CD4-positive, alpha-beta T cell treated with Interferon alpha-2 for 1 hour (primary cell): ENCODE results near the gene IL20RA.
"Not testable (repeated sequence)": the region's sequence is repeated elsewhere in the genome, so short reads cannot be mapped to it uniquely, and the experiment has no call there.

ENCODE experiments used
- DNase-seq, 2 donors: peaks; one replicate each; pipeline ENCODE4 v3.0.0-alpha.2; 2020 to 2022

The IL20RA gene

GRCh38 chr6:136968837-136969236 is 75.9 kb downstream of the IL20RA start:
- no peak for DNase-seq

- peak; percentile 48 to 63 for DNase-seq
Observed at GRCh38 chr6:136967876-136968752, 76.7 kb downstream of the IL20RA start.

- DNase-seq = no peak
Observed at GRCh38 chr6:136964398-136964797, 80.4 kb downstream of the IL20RA start.

- DNase-seq = no peak
Observed at GRCh38 chr6:136963259-136963658, 81.5 kb downstream of the IL20RA start.

GRCh38 chr6:136962661-136963060 is 82.1 kb downstream of the IL20RA start:
- no peak for DNase-seq

GRCh38 chr6:136961848-136962247 is 82.9 kb downstream of the IL20RA start:
- no peak for DNase-seq

- DNase-seq = no peak
Observed at GRCh38 chr6:136960781-136961180, 84.0 kb downstream of the IL20RA start.

GRCh38 chr6:136959935-136960334 is 84.8 kb downstream of the IL20RA start:
- DNase-seq = not testable (repeated sequence)

- DNase-seq = no peak
Observed at GRCh38 chr6:136959471-136959891, 85.3 kb downstream of the IL20RA start.

GRCh38 chr6:136958168-136958567 is 86.6 kb downstream of the IL20RA start:
- no peak for DNase-seq

GRCh38 chr6:136956590-136957544 is 87.9 kb downstream of the IL20RA start:
- no peak for DNase-seq

- no peak for DNase-seq
Observed at GRCh38 chr6:136955123-136955522, 89.6 kb downstream of the IL20RA start.

GRCh38 chr6:136952714-136953260 is 92.0 kb downstream of the IL20RA start:
- no peak for DNase-seq

GRCh38 chr6:136950436-136951126 is 94.2 kb downstream of the IL20RA start:
- DNase-seq = no peak
